ENCODE measurements around the gene NANOS3.
A peak's percentile ranks its signal among the peaks of the same experiment; 100 is the strongest.

Gene NANOS3

DNA sequence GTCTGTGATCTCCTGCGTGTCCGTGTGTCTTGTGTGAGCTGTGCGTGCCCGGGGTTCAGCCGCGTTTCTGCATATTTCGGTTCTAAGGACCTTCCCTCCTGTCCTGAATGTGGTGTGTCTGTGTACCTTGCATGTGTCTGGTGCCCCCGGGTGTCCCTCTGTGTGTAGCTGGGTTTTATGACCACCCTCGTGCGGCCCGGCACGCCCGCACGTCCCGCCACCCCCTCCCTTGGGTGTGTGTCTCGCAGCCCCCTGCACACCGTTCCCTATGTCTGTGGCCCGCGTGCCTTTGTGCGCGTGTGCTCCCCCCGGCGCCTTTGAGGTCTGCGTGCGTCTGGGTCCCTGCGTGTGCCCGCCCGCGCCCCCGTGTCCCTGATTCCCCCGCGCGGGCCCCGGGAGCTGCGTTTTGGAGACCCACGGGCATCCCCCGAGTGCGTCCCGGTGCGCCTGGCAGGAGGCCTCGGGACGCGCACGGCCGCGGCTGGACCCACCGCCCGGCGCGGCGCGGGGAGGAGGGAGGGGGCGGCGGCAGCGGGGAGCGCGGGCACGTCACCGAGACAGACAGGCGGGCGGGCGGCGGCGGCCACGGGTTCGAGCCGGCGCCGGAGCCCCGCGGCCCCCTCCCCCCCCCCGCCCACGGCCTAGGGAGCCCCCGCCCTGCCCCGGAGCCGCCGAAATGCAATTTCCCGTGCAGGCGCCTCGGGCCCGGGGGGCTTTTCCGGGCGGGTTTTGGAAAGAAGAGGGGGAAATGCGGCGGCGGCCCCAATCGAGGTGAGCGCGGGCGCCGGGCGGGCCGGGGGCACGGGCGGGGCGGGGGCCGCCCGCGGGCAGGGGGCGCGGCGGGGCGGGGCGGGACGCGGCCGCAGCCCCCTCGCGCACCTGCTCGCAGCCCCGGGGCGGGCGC lies 12.0 kb upstream of the NANOS3 start:
- no peak for DNase-seq

DNA sequence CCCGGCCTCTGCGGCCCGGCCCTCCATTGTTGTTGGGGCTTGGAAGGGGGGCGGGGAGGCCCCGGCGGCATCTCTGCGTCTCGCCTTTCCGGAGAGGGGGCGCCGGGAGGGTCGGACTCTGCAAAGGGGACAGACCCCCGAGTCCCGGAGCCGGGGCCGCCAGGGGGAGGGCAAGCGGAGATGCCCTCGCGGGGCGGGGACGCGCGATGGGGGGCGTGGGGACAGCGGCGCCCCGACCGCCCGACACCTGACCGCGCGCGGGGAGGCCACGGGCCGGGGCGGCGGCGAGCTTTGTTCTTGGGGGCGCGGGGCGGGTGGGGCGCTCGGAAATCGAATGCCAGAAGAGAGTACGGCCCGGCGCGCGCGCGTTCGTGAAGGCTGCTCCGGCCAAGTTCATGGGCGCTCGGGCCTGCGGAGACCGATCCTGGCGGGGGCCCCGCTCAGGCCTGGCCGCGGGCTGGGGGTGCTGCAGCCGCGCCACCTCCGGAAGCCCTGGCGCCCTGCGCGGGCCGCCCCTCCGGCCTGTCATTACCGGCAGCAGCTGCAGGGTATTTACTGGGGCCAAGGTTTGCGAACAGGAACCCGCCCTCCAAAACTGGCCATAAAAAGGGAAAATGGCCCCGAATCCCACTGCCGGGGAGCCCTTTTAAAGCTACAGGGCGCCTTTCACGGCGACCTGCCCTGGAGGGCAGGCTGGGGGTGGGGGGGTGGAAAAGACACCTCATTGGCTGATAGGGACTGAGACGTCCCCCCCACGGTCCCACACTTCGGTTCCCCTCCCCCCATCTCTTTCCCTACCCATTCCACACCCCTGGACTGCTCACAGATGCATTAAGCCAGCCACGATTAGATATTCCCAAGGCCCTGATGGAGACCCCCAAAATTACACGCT lies 11.1 kb upstream of the NANOS3 start:
- no peak for DNase-seq

DNA sequence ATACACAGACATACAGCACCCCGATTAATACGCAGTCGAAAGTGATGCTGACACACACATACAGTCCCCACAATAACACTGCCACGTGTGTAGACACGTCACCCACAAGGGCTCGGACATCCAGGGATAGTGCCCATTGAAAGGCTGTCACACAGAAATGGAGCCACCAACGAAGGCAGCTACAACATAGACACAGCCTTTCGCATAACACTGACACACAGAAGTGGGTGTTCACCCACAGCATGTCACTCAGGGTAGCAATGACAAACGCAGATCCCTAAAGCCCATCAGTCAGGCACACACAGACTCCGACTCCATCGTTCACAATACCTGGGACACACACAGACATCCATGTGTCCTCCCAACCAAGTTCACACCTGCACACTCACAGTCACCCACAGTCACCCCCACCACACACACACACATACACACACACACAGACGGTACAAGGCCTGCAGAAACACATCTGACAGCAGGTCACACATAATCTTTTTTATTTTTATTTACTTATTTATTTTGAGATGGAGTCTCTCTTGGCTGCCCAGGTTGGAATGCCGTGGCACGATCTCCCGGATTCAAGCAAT lies 10.4 kb upstream of the NANOS3 start:
- DNase-seq = no peak

DNA sequence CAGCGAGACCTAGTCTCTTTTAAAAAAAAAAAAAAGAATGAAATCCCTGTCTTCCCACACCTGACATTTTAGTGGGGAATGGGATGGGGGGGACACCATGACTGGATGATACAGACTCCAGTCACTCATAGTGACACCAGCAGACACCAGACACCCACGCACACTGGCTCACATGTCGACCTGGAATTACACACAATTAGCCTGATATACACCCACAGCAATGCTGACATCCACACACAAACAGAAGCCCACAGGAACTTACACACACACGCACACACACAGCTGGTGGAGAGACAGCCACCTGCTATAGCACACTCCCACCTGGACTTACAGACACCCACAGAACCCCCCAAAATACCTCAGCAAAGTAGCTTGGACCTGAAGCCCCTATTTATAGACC lies 8.3 kb upstream of the NANOS3 start:
- no peak for DNase-seq

DNA sequence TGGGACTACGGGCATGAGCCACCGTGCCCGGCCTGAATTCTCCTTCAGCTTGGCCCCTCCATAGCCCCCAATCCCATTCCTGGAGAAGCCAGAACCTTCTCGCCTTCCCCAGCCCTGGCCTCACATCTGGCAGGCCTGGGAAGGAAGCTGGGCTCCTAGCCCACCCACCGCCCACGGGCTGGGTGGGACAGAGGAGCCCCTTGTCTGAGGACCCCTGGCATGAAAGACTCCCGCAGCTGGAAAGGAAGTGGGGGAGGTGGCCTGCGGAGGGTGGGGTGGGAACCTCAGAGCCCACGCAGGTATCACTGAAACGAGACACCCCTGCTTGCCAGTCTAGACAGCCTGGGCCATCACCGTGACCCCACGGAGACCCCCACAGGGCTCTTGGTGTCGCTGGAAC lies 7.7 kb upstream of the NANOS3 start:
- DNase-seq = no peak

DNA sequence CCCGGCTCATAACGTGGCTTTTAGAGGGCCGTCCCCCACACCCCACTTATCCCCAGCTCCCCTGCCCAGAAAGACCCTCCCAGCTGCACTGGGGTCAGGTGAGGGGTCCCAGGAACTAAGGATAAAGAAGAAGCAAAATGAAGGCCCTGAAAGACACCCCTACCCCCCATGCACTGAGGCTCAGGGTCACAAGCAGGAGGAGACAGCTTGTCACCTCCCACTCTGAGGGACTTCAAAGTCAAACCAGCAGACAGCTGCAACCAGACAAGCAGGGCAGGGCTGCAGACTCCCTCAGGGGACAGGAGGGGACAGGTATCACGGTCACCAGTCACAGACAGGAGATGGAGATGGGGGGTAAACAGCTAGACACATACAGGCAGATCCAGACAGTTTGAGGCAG lies 6.1 kb upstream of the NANOS3 start:
- no peak for DNase-seq

DNA sequence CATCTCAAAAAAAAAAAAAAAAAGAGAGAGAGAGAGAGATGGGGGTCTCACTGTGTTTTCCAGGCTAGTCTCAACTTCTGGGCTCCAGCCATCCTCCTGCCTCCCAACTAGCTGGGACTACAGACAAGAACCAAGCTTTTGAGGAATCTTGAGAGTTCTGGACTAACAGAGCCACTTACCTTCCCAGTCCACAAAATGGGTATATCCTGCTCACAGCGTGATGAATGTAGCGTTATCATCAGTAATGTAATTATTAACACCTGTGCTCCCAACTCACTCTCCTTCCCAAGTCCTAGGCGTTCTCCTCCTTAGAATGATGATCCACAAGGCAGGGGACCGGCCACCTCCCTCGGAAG lies 4.6 kb upstream of the NANOS3 start:
- no peak for DNase-seq

DNA sequence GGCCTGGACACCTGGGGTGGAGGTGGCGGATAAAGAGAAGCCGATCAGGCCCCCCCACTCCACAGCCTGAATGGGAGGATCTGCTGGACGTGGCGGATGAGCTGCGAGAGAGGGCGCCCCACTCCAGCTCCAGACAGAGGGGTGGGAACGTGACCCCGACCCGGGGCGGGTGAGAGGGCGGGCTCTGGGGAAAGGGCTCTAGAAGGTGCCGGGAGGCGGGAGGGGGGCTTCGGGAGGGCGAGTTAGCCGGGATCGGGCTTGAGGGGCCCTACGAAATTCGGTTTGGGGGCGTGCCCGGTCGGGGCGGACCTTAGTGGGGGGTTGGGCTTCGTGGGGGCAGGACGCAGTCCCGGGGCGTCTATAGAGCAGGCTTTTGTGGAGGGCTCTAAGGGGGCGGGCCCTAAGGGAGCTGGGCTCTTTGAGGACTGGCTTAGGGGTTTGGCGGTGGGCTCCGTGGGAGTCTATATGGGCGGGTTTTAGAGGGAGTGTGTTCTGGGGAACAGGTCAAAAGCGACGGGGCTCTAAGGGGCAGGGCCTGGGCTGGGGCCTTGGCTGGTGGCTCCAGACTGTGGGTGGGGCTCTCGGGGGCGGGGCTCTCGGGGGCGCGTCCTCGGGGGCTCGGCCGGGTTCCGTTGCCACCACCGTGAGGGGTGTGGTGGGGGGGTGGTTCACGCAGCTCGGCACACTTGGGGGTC lies 4.1 kb upstream of the NANOS3 start:
- DNase-seq = peak; percentile 66 to 72

DNA sequence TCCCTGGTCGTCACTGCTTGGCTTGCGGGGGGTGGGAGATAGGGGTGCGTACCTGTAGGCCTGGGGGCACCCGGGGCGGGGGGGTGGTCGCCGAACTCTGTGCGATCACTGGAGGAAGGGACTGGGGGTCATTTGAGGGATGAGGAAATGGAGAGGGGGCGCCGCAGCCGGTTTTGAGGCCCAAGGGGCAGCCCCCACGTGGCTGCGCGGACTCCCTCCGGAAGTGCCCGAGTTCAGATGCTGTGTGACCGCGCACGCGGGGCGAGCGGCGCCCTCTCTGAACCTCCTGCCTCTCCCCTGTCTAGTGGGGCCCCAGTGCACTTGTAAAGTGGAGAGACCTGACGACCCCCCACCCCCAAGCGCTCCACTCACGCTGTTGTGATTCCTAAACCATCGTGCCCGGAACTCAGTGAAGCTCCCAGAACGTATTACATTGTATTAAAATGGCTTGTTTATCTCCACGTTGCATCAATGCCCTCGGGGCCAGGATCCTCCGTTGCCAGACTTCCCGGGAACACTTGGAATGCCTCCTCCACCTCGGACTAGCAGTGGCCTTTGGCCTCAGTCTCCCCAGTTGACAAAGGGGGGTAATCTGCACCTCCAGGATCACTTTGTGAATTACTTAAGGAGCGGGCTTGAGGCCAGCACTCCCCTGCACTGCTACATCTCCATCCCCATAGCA lies 3.0 kb upstream of the NANOS3 start:
- no peak for DNase-seq

DNA sequence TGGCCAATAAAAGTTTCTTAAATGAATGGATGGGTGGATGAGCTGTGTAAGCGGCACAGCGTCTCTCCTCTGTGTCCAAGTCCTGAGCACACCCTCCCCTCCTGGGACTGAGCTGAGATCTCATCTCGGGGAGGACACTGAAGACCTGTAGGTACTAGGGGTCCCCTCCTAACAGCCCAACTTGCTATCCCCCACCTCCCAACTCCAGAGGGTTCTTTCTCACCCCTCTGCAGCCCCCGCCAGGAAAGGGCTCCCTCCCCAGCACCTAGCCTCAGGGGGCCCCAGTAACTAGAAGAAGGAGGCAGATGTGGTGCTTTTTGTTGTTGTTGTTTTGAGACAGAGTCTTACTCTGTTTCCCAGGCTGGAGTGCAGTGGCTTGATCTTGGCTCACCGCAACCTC lies 1.1 kb upstream of the NANOS3 start:
- no peak for DNase-seq

DNA sequence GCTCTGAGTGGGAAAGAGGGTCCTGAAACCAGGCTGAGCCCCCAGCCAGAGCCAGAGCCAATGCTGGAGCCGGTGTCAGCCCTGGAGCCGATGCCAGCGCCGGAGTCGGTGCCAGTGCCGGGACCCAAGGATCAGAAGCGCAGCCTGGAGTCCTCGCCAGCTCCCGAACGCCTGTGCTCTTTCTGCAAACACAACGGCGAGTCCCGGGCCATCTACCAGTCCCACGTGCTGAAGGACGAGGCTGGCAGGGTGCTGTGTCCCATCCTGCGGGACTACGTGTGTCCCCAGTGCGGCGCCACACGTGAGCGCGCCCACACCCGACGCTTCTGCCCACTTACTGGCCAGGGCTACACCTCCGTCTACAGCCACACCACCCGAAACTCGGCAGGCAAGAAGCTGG lies 369 bp downstream of the NANOS3 start:
- no peak for DNase-seq

DNA sequence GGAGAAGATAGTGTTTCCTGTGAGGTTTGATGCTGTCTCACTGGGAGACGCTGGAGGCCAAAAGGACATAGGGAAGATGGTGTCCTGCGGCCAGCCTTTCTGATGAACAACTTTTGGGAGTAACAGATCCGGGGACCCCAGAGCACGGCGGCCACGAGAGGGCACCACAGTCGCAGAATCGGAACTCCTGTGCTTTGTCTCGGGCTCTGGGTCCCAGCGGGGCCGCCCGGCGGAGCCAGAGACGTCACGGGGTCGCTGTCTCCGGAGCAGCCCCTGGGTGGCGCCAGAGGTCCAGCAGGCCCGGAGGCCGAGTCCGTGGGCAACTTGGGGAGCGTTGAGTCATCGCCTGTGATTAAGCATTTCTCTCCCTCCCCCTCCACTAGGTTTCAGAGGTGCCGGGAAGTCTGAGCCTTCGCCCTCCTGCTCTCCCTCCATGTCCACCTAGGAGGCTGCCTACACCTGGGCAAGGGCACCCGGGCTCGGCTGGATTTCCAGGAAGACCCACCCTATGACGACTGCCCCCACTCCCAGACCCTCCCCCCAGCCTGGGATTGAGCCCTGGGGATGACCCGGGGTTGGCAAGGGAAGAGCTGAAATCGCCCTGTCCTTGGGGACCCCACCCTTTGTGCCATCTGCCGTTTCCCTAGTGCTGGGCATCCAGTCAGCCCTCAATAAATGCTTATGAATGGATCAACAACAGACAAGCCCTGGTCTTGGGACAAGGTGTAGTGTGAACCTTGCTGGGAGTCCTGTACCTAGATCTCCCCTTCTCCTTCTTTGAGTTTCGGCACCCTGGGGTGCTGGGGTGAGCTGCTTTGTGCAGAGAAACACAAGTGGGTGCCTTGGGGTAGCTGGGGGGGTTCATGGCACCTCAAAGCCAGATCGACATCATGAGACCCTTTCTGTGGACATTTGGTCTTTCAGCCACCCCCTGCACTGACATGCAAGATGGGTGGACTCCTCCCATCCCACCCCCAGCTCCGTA lies 3.4 kb downstream of the NANOS3 start:
- DNase-seq = peak; percentile 99 to 100

DNA sequence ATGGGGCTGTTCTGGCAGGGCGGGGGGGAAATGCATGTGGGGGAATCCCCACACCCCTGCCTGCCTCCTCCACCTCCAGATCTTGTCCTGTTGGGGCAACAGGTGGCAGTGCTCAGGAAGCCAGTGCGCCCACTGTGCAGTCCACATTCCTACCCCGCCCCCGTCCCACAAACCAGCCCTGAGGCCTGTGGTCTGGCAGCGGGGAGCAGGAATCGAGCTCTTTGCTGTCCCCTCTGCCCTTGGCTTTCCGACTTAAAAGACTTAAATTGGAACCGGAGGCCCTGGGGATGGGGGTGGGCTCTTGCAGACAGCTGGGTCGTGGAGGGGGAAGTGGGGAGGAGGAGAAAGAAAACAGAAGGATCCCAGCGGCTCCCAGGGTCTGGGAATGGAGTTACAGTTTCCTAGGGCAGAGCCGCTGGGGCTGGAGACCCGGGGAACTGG lies 4.3 kb downstream of the NANOS3 start:
- peak; percentile 43 to 56 for DNase-seq

DNA sequence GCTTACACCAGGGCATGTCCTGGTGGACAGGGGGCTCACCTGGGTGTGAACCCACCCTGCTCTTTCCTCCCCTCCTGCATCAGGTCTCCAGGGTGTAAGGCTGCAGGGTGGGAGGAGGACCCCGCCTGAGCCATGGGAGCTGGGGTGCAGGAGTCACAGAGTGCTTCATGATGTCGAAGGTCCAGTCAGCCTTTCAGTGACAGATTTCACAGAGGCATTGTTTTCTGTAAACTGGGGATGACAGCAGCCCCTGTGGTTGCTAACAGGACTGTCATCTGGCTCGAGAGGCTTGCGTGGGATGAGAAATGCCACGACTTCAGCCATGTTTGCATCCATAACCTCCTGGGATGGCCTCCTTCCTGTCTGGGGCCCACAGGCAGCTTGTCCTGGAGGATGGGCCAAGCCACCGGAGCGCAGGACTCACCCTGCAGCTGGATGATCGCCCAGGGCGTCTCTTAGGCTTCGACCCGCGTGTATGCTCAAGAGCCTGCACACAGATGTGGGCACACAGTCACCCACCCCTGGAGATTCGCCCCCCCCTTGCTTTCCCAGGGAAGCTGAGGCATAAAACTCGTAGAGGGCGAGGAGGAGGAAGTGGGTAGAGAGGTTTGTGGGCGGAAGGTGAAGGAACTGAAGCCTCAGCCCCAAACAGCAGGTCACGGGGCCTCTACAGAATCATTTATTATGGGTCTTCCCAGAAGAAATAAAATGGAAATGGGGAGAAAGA lies 4.9 kb downstream of the NANOS3 start:
- DNase-seq = peak; percentile 66 to 69

DNA sequence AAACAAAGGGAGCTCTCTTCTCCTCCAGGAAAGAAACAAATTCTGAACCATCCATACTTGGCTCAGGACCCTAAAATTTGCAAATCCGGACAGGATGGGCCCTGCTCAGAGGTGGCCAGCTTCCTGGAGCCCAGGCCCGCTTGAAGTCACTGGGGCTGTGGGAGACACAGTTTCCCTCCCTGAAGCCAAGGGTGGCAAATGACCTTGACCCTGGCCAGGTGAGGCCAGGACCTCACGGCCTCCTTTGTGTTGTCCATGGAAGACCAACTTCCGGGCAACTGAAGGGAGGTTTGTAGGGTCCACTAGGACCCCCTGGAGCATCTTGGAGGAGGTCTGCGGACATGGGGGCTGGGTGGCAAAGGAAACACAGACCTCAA lies 5.5 kb downstream of the NANOS3 start:
- DNase-seq = peak in 1 of 2 experiments; percentile 32

DNA sequence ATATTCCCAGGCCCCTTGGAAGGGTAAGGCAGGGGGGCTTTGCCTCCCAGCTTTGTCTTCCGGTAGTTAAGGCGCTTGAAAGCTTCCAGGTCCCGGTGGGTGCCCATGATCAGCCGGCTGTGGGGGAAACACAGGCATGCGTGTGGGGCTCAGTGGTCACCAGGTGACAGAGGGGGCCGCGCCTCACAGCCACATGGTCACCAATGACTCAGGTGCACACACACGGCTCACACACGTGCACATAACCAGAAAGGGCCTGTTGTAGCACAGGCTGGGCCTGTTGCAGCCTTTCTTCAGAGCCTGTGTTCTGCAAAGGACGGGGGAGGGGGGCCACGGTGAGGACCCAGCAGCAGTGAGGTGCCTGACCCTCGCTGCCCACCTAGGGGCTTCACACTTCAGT lies 5.9 kb downstream of the NANOS3 start:
- DNase-seq = peak in 1 of 2 experiments; percentile 28

DNA sequence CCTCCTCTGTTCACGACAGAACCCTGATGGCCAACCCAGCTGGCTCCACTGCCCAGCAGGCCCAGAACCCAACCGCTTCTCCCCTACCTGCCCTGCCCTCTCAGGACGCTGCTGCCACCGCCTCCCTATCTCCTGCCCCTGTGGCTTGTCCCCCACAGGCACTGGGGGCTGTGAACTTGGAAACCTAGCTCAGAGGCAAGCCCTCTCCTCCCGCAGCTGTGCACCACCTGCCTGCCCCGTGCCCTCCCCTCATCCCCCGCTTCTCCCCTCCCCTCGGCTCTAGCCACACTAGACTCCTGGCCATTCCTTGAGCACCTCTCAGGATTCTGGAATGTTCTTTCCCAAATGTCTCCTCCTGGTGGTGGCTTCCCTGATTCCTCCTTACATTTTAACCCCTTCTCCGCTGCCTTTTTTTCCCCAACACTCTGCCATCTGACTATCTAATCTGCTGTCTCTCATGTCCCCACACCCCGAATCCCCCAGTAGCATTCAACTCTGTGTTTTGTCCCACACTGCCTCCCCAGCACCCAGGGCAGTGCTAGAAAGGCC lies 6.7 kb downstream of the NANOS3 start:
- no peak for DNase-seq

DNA sequence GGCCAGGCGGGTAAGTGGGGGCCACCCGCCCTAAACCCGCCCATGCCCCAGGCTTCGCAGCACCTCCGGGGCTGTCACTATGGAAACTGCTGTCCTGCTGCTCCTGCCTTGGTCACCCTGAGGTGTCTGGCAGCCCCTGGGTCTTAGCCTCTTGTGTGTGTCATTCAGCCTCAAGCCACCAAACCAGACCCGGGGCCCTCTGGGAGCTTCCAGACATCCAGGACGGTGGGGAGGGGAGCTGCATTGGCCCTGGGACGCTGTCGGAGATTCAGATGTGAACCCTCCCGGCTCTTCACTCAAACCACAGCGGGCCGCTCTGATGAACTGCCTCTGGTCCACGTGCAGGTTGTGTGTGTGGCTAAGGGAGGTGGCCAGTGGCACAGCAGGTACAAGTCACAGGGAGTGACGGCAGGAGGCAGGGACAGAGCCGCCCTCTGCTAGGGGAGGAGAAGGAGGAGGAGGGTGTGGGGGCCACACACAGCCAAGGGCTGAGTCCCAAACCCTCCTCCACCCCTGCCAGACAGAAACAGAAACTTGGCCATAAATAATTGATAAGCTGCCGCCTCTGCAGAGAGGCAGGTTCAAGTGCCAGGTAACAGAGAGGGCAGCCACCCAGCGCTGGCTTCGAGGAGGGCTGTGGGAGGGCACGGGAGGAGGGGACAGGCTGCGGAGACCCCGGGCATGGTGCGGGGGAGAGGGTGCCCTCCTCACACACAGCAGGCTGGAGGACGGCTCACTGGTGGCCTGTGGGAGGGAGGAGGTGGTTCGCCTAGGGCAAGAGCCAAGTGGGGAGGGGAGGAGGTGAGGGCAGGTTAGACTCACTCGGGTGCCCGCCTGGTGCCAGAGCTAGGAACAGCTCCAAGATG lies 8.0 kb downstream of the NANOS3 start:
- no peak for DNase-seq

DNA sequence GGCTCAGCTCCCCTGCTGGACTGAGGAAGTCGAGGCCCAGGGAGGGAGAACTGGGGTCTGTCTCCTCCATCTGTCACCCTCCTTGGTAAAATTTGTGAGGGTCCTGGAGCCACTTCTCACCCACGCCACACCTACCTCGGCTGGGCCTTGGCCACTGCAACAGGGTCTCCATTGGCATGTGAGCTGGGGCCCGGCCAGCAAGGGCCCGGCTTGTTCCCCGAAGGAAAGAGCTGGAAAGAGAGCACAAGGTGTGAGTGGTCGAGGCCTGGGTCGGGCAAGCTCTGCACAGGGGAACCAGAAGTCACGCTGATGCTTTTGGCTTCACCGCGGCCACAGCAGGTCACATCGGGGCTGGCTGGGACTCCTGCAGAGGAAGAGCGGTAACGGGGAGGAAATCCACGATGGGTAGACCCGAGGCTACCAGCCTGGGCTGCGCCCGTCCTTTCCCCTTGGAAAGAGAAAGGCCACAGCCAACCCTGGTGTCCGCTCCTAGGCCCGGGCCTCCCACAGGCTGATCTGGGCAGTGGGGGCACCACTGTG lies 9.0 kb downstream of the NANOS3 start:
- no peak for DNase-seq
